DOHH2 (cell line): Measurements from ENCODE around the gene NEAT1.

Experiments used
- H3F3A ChIP-seq: fragments of 200-600 bp; sonication (generic), shearing (Covaris generic); 2 replicates; pipeline ENCODE4 v1.6.0; 2016; ENCODE audit warnings: antibody characterized with exemption, mild to moderate bottlenecking; ENCODE audit not compliant: control insufficient read depth, insufficient read depth
- H3K27ac ChIP-seq: fragments of 200-600 bp; sonication (generic); 2 replicates; pipeline ENCODE4 v1.5.1; 2014; ENCODE audit warnings: low read depth, mild to moderate bottlenecking, low read length, moderate library complexity
- H3K27me3 ChIP-seq: fragments of 200-600 bp; sonication (generic); 2 replicates; pipeline ENCODE4 v1.6.1; 2014; ENCODE audit warnings: mild to moderate bottlenecking, low read length, mixed read lengths; ENCODE audit not compliant: control insufficient read depth
- H3K36me3 ChIP-seq: fragments of 200-600 bp; sonication (generic); 2 replicates; pipeline ENCODE4 v1.6.1; 2014; ENCODE audit warnings: mild to moderate bottlenecking, low read length, moderate library complexity, mixed read lengths; ENCODE audit not compliant: control insufficient read depth
- H3K4me1 ChIP-seq: fragments of 200-600 bp; sonication (generic); 2 replicates; pipeline ENCODE4 v1.6.1; 2014; ENCODE audit warnings: mild to moderate bottlenecking, low read length, mixed read lengths; ENCODE audit not compliant: control insufficient read depth
- H3K4me2 ChIP-seq: fragments of 200-600 bp; sonication (generic); 2 replicates; pipeline ENCODE4 v1.6.0; 2014; ENCODE audit warnings: mild to moderate bottlenecking, low read length, moderate library complexity
- H3K4me3 ChIP-seq: fragments of 200-600 bp; sonication (generic); 2 replicates; pipeline ENCODE4 v1.5.1; 2014; ENCODE audit warnings: mild to moderate bottlenecking, low read length, mixed read lengths
- H3K79me2 ChIP-seq: fragments of 200-600 bp; sonication (generic); 2 replicates; pipeline ENCODE4 v1.6.1; 2014; ENCODE audit warnings: mild to moderate bottlenecking, low read length, mixed read lengths; ENCODE audit not compliant: control insufficient read depth
- H3K9me2 ChIP-seq: fragments of 200-600 bp; sonication (generic); replicated peaks from 2 replicates; pipeline ENCODE4 v1.6.1; 2014; ENCODE audit warnings: mild to moderate bottlenecking, low read length, mixed read lengths; ENCODE audit not compliant: control insufficient read depth
- H3K9me3 ChIP-seq: fragments of 200-600 bp; sonication (generic); 2 replicates; pipeline ENCODE4 v1.6.1; 2014; ENCODE audit warnings: antibody characterized with exemption, low read length, mixed read lengths; ENCODE audit not compliant: control insufficient read depth, insufficient read depth
- H4K20me1 ChIP-seq: fragments of 200-600 bp; sonication (generic); 2 replicates; pipeline ENCODE4 v1.6.0; 2014; ENCODE audit warnings: low read depth, mild to moderate bottlenecking, antibody characterized with exemption, low read length, moderate library complexity; ENCODE audit not compliant: control insufficient read depth, insufficient read depth
- EZH2phosphoT487 ChIP-seq: fragments of 200-600 bp; sonication (generic); IDR thresholded peaks from 2 replicates; pipeline ENCODE4 v1.6.1; 2017; ENCODE audit warnings: borderline replicate concordance, mild to moderate bottlenecking, antibody characterized with exemption, low read length, moderate library complexity, mixed read lengths
- TF ChIP-seq, protein P1 (sequence below): fragments of 200-600 bp; sonication (generic); IDR thresholded peaks from one replicate; pipeline ENCODE4 v1.5.1; 2014; ENCODE audit warnings: antibody characterized with exemption, mild to moderate bottlenecking, low read depth, low read length; ENCODE audit not compliant: poor library complexity, severe bottlenecking

Gene NEAT1

DNA sequence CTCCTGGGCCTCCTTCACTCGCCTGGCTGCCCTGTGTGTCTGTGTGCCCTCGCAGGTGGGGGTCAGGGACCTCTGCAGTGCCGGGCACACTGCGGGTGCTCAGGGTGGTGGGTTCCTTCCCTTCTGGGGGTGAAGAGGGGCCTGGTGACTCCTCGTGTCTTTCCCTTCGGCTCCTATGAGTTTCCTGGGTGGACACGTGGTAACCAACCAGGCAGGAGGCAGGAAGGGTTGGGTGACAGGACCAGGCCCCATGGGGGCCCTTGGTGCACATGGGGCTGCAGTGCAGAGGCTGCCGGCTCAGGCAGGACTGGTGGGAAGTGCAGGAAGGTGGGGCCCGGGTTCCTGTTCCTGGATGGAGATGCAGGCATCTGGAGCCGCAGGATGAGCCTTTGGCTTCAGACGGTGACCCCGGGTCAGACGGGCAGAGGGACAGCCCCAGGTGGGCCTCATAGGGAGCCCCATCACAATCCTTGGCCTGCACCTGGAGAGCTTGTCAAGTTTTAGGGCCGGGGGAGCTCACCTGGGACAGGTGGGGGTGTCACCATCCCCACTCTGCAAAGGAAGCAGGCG is 26.6 kb upstream of the NEAT1 start:
- Histone ChIP-seq H3K36me3 (peaks cover 54% of the 10 kb centered on the region), H3K4me2 (no peak overlapping the region), H3K27me3 (no peaks in the 10 kb centered on the region), H3K4me3 (no peak overlapping the region), H4K20me1 (no peaks in the 10 kb centered on the region), H3K4me1 (peaks cover 11% of the 10 kb centered on the region), H3F3A (no peaks in the 10 kb centered on the region), H3K79me2 (peaks cover 17% of the 10 kb centered on the region), H3K9me3 (no peaks in the 10 kb centered on the region), H3K27ac (no peak overlapping the region), H3K9me2 (no peaks in the 10 kb centered on the region)
- no peak for TF ChIP-seq EZH2phosphoT487
- TF ChIP-seq, protein P1, sequence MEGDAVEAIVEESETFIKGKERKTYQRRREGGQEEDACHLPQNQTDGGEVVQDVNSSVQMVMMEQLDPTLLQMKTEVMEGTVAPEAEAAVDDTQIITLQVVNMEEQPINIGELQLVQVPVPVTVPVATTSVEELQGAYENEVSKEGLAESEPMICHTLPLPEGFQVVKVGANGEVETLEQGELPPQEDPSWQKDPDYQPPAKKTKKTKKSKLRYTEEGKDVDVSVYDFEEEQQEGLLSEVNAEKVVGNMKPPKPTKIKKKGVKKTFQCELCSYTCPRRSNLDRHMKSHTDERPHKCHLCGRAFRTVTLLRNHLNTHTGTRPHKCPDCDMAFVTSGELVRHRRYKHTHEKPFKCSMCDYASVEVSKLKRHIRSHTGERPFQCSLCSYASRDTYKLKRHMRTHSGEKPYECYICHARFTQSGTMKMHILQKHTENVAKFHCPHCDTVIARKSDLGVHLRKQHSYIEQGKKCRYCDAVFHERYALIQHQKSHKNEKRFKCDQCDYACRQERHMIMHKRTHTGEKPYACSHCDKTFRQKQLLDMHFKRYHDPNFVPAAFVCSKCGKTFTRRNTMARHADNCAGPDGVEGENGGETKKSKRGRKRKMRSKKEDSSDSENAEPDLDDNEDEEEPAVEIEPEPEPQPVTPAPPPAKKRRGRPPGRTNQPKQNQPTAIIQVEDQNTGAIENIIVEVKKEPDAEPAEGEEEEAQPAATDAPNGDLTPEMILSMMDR = no peak

GRCh38 chr11:65396769-65397745 is 25.5 kb upstream of the NEAT1 start:
- Histone ChIP-seq H4K20me1 (no peaks in the 10 kb centered on the region), H3K79me2 (peaks cover 11% of the 10 kb centered on the region), H3K36me3 (peaks cover 55% of the 10 kb centered on the region), H3K27ac (no peak overlapping the region), H3K9me2 (no peaks in the 10 kb centered on the region), H3K27me3 (no peaks in the 10 kb centered on the region), H3K4me2 (no peak overlapping the region), H3K9me3 (no peaks in the 10 kb centered on the region), H3K4me3 (no peak overlapping the region), H3K4me1 (peaks cover 10% of the 10 kb centered on the region), H3F3A (no peaks in the 10 kb centered on the region)
- TF ChIP-seq, protein P1 = no peak
- TF ChIP-seq EZH2phosphoT487 = no peak

DNA sequence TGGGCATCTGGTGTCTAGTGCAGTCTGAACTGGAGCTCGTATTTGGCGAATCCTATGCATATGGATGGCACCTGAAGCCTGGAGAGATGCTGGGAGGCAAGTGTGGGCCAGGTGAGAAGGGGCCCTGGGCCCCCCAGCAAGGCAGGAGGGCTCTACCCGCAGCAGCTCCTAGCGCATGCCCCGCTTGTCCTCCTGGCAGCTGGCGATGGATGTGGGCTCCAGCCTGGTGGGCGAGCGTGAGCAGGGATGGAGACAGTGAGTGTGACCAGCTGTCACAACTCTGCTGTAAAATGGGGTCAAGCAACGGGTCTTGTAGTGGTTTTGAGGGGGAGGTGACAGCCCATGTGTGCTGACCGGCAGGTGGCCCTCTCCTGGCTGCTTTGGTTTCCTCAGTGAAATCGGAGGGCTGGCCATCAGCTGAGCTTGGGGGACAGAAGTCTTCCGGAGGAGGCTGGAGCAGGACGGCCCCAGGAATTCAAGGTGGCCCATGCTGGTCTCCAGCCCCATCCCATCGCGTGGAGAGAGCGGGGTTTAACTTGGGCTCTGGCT is 24.2 kb upstream of the NEAT1 start:
- Histone ChIP-seq H3K9me3 (no peaks in the 10 kb centered on the region), H3F3A (peaks cover 7% of the 10 kb centered on the region), H3K4me1 (peaks cover 24% of the 10 kb centered on the region), H3K79me2 (peaks cover 1% of the 10 kb centered on the region; the same call in 1 of the 2 replicates), H3K4me2 (no peak overlapping the region), H3K27me3 (no peaks in the 10 kb centered on the region), H3K9me2 (no peaks in the 10 kb centered on the region), H4K20me1 (no peaks in the 10 kb centered on the region), H3K36me3 (peaks cover 54% of the 10 kb centered on the region), H3K4me3 (no peak overlapping the region), H3K27ac (no peak overlapping the region)
- no peak for TF ChIP-seq EZH2phosphoT487
- TF ChIP-seq, protein P1 = no peak
